ENCODE results near the gene DOLPP1. TPM values are rescaled to one million over a fixed set of nuclear protein-coding genes. Genes with fewer than 3 reads are reported as not detected.

Gene DOLPP1
- total RNA-seq, 2 experiments from 2014 or later: 22.5 to 27.0 TPM

Other genes with a start within 250 kb of the DOLPP1 start
- 10 to 100 TPM; 10.1 to 10.9 TPM for gene KYAT1, start 199.2 kb upstream of the DOLPP1 start, total RNA-seq
- gene LRRC8A, start 199.0 kb upstream of the DOLPP1 start, total RNA-seq: 10 to 100 TPM; 22.7 to 24.7 TPM
- gene PHYHD1, start 160.1 kb upstream of the DOLPP1 start, total RNA-seq: not detected
- gene DOLK, start 133.5 kb upstream of the DOLPP1 start, total RNA-seq: 10 to 100 TPM; 12.5 to 12.7 TPM
- 100 to 1,000 TPM; 136 to 139 TPM for gene NUP188, start 133.4 kb upstream of the DOLPP1 start, total RNA-seq
- 10 to 100 TPM; 54.5 to 56.3 TPM for gene SH3GLB2, start 52.8 kb upstream of the DOLPP1 start, total RNA-seq
- 10 to 100 TPM; 30.0 to 30.8 TPM for gene MIGA2, start 44.5 kb upstream of the DOLPP1 start, total RNA-seq
- gene CRAT, start 29.7 kb downstream of the DOLPP1 start, total RNA-seq: 1 to 10 TPM; 9.0 to 9.7 TPM
- 100 to 1,000 TPM; 111 to 113 TPM for gene PTPA, start 30.3 kb downstream of the DOLPP1 start, total RNA-seq
- 1 to 10 TPM; 1.9 to 2.1 TPM for gene IER5L, start 97.2 kb downstream of the DOLPP1 start, total RNA-seq